A549 (cell line): Measurements from ENCODE around the gene SPINK13.

Source experiments
- CBX8 ChIP-seq: fragments of 200-600 bp; sonication (generic); IDR thresholded peaks from 2 replicates; pipeline ENCODE4 v1.6.1; 2016
- CHD2 ChIP-seq: fragments of 150-350 bp; IDR thresholded peaks from 2 replicates; pipeline ENCODE4 v1.6.1; 2014; ENCODE audit warnings: low read length; ENCODE audit not compliant: partially characterized antibody
- CTCF ChIP-seq: fragments of >200 bp; sonication (Bioruptor Twin); formaldehyde crosslinking; IDR thresholded peaks from 3 replicates; pipeline ENCODE4 v1.5.1; 2016
- E2F6 ChIP-seq: IDR thresholded peaks from 2 replicates; pipeline ENCODE4 v1.6.1; 2012; ENCODE audit warnings: low read depth, borderline replicate concordance
- EP300 ChIP-seq, 2 experiments: fragments of >200 bp; sonication (Bioruptor Twin); formaldehyde crosslinking; IDR thresholded peaks; 2 replicates in 1 of 2; 3 replicates in 1 of 2; pipeline ENCODE4 v1.6.1; 2016 to 2017
- GATA3 ChIP-seq: IDR thresholded peaks from 2 replicates; pipeline ENCODE4 v1.6.1; 2012; ENCODE audit warnings: borderline replicate concordance
- JUN ChIP-seq, 2 experiments: fragments of >200 bp; sonication (Bioruptor Twin); formaldehyde crosslinking; IDR thresholded peaks; 2 replicates in 1 of 2; 3 replicates in 1 of 2; pipeline ENCODE4 v1.6.1; 2016 to 2017
- KDM1A ChIP-seq: fragments of 200-600 bp; sonication (generic); IDR thresholded peaks from 2 replicates; pipeline ENCODE4 v1.6.1; 2016; ENCODE audit warnings: low read depth, mild to moderate bottlenecking
- NFE2L2 ChIP-seq: fragments of 150-350 bp; conservative IDR thresholded peaks from 2 replicates; pipeline ENCODE4 v1.6.1; 2014; ENCODE audit warnings: low read length
- PBX3 ChIP-seq: IDR thresholded peaks from 2 replicates; pipeline ENCODE4 v1.6.1; 2012
- POLR2A ChIP-seq: IDR thresholded peaks from 2 replicates; pipeline ENCODE4 v1.6.1; 2012; ENCODE audit warnings: mild to moderate bottlenecking, low read length
- RAD21 ChIP-seq, 2 experiments: fragments of >200 bp in 1 of 2; sonication (Bioruptor Twin) in 1 of 2; formaldehyde crosslinking in 1 of 2; IDR thresholded peaks in 1 of 2; conservative IDR thresholded peaks in 1 of 2; 2 replicates in 1 of 2; 3 replicates in 1 of 2; pipeline ENCODE4 v1.6.1; 2012 to 2018; ENCODE audit warnings: inconsistent platforms in 1 of 2
- RCOR1 ChIP-seq: fragments of 150-350 bp; IDR thresholded peaks from 2 replicates; pipeline ENCODE4 v1.6.1; 2014; ENCODE audit warnings: antibody characterized with exemption, low read length, low read depth

GRCh38 chr5:148267962-148268361 lies 632 bp upstream of the SPINK13 start:
- TF ChIP-seq CTCF = no peak
- no peak for TF ChIP-seq E2F6
- TF ChIP-seq EP300 (IDR thresholded peaks at IDR 0.05) = no peak
- TF ChIP-seq POLR2A = no peak
- TF ChIP-seq KDM1A = no peak
- TF ChIP-seq NFE2L2 = no peak
- no peak for TF ChIP-seq GATA3
- no peak for TF ChIP-seq CBX8
- no peak for TF ChIP-seq PBX3
- TF ChIP-seq CHD2 = no peak
- TF ChIP-seq JUN (IDR thresholded peaks at IDR 0.05) = no peak
- TF ChIP-seq RCOR1 = no peak
- TF ChIP-seq RAD21 (conservative IDR thresholded peaks at IDR 0.05 in 1 of 2, IDR thresholded peaks at IDR 0.05 in 1 of 2) = no peak
